GM19468 (cell line): ENCODE data around the gene ZNF628.

ENCODE experiments used
- ATAC-seq: cut with Tn5 transposase; IDR thresholded peaks from one replicate; pipeline ENCODE4 v1.9.1; 2021; ENCODE audit warnings: mild to moderate bottlenecking, moderate library complexity, moderate number of reproducible peaks; ENCODE audit not compliant: unreplicated experiment; ENCODE audit errors: extremely low read depth

Gene ZNF628

GRCh38 chr19:55476100-55476775 lies at the start of gene ZNF628:
Gene ZNF628 (plus strand): TSS chr19:55476617. CDS start chr19:55479911, 3,294 bp downstream.
- peak; percentile 80 for ATAC-seq

DNA sequence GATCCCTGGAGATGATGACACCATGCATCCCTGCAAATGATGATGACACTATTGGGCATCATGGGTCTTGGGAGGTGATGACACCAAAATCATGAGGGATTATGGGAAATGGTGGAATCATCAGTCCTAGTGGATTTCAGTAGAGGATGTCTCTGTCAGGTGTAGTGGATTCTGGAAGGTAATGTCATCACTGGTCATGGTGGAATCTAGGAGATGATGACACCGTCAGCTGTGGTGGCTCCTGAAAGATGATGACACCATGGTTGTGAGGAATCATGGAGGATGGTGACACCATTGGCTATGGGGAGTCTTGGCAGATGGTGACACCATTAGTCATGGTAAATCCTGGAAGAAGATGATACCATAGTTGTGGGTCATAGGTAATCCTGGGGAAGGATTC lies 45.2 kb upstream of the ZNF628 start:
- ATAC-seq, result no peak

GRCh38 chr19:55432241-55432959 lies 44.0 kb upstream of the ZNF628 start:
- no peak for ATAC-seq

DNA sequence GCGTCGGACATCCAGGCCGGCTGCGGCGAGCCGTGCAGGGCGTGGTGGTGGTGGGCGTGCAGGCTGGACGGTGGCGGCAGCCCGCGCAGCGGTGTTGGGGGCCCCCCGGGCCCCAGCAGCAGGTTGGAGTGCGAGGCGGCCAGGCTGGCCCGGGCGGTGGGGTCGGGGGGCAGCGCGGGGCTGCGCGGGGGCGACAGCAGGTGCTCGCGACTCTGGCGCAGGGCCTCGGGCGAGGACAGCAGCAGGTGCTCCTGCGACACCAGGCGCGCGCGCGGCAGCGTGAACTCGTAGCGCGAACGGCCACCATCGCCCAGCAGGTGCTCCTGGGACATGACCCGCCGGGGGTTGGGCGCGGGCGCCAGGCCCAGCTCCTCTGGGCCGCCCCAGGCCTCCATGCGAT lies 43.1 kb upstream of the ZNF628 start:
- no peak for ATAC-seq

DNA sequence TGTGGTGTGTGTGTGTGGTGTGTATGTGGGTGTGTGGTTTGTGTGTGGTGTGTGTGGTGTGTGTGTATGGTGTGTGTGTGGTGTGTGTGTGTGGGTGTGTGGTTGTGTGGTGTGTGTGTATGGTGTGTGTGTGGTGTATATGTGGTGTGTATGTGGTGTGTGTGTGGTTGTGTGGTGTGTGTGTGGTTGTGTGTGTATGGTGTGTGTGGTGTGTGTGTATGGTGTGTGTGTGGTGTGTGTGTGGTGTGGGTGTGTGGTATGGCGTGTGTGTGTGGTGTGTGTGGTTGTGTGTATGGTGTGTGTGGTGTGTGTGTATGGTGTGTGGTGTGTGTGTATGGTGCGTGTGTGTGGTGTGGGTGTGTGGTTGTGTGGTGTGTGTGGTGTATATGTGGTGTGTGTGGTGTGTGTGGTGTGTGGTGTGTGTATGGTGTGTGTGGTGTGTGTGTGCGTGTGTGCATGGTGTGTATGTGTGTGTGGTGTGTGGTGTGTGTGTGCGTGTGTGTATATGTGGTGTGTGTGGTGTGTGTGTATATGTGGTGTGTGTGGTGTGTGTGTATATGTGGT lies 42.0 kb upstream of the ZNF628 start:
- ATAC-seq, result no peak

DNA sequence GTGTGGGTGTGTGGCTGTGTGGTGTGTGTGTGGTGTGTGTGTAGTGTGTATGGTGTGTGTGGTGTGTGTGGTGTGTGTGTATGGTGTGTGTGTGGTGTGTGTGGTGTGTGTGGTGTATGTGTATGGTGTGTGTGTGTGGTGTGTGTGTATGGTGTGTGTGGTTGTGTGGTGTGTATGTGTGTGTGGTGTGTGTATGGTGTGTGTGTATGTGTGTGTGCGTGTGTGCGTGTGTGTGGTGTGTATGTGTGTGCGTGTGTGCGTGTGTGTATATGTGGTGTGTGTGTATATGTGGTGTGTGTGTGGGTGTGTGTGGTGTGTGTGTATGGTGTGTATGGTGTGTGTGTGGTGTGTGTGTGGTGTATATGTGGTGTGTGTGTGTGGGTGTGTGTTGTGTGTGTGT lies 41.4 kb upstream of the ZNF628 start:
- ATAC-seq, result no peak

DNA sequence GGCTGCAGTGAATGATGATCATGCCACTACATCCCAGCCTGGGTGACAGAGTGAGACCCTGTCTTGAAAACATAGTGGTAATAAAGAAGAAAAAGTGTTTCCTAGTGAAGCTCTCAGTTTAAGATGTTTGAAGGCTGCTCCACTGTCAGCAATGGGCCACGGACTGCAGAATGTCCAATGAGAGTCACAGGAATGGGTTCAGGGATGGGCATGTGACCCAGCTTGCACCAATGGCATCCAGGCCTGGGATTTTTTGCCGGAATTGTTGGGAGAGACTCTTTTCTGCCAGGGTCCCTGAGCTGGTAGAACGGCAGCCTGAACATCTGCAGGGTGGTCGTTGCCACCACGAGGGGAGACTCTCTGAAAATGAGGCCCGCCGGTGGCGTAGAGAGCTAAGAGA lies 39.6 kb upstream of the ZNF628 start:
- ATAC-seq, result no peak

GRCh38 chr19:55437410-55437809 lies 39.0 kb upstream of the ZNF628 start:
- ATAC-seq, result no peak

DNA sequence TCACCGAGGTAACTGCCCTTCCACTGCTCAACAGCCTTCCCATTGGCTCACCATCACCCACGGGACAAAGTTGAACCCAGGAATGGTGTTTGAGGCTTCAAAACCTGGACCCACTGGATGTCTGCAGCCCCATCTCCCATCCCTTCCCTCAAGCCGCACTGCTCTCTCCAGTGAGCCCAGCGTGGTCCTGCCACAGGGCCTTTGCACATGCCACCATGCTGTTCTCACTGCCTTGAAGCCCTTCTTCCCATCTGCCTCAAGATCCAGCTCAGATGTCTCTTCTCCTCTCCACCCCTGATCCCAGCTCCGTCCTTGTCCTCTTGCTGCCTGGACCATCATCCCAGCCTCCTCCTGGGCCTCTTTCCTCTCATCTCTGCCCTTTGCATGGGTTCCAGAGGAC lies 37.4 kb upstream of the ZNF628 start:
- ATAC-seq, result no peak

DNA sequence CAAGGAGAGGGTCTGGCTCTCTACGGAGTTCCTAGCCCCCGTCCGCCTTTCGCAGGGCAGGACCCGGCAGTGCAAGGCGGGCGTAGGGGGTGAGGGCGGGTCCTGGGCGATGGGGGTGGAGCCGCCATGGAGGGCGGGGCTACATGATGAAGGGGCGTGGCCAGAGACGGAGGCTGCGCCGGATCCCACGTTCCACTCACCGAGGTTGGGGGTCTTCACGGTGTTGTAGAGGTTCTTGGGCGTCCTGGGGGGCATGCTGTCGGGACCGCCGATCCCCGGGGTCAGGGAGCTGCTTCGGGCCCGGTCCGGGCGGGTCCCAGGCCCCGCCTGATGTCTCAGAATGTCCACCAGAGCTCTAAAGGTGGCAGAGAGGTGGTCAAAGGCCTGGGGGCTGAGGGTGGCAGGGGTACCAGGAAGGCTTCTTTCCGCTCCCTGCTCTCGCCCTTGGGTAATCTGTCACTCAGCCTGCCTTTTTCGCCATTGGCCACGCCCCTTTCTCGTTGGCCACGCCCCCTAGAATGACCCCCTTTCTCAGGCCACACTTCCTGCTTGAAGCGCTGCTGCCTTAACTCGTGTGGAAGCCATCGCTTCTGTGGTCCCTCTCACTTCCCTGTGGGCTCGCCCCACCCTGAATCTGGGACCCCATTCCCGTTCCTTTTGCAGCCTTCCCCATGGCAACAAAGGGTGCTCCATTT lies 35.9 kb upstream of the ZNF628 start:
- no peak for ATAC-seq

- no peak for ATAC-seq
Observed at GRCh38 chr19:55441319-55441691, 35.1 kb upstream of the ZNF628 start.

- no peak for ATAC-seq
Observed at GRCh38 chr19:55441692-55442321, 34.6 kb upstream of the ZNF628 start.

DNA sequence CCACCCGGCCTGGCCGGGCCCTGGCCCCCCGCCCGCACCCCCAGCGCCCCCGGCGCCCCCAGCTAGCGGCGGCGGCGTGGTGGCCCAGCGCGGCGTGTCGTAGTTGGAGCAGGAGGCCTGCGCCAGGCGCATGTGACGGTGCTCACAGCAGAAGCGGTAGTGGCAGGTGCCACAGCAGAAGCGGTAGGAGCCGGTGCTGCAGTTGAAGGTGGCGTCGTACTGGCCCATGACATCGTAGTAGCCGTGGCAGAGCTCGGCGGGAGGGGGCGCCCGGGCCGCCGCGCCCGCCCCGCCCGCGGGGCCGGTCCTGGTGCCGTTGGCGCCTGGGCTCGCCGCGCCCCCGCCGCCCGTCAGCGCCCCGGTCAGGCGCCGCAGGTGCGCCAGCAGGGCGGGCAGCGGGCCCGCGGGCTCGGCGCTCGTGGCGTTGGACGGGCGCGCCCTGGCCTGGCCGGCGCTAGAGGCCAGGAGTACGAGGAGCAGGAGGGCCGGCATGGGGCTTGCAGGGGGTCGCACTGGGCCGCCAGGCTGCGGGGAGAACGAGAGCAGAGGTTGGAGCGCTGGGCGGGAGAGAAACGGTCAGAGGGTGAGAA lies 34.0 kb upstream of the ZNF628 start:
- ATAC-seq, result no peak

- no peak for ATAC-seq
Observed at GRCh38 chr19:55443045-55443823, 33.2 kb upstream of the ZNF628 start, which contains the start of gene SHISA7. Gene SHISA7 (minus strand): TSS chr19:55443300. CDS start chr19:55442863, 437 bp downstream.

DNA sequence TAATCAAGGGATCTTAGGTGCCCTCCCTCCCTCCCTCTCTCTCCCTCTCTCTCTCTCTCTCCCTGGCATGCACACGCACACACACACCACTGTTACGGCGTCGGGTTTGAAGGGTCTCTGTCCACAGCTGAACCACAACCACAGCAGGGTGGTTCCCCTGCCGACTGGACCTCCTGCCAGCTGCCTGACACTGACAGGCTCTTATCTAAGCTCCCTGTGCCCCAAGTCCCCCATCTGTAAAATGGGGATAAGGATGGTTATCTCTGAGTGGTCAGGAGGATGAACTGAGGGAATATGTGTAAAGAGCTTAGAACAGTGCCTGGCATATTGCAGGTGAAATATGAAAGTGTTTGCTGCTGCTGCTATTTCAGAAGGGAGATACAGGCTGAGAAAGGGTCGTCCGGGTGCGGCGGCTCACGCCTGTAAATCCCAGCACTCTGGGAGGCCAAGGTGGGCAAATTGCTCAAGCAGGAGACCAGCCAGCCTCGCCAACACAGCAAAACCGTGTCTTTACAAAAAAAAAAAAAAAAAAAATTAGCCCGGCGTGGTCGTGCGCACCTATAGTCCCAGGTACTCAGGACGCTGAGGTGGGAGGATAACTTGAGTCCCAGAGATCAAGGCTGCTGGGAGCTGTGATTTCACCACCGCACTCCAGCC lies 32.5 kb upstream of the ZNF628 start:
- no peak for ATAC-seq

- no peak for ATAC-seq
Observed at GRCh38 chr19:55444646-55445045, 31.8 kb upstream of the ZNF628 start.

DNA sequence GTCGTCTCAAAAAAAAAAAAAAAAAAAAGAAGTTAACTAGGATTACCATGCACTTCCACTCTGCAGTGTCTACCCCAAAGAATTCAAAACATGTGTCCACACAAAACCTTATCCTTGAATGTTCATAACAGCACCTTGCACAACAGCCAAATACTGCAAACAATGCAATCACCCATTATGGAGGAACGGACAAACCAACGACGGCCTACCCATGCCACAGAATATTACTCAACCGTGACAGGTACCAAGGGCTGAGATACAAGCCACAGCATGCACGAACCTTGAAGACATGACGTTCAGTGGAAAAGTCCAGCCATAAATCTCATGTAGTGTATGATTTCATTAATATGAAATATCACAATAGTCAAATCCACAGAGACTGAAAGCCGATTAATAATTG lies 30.4 kb upstream of the ZNF628 start:
- no peak for ATAC-seq

GRCh38 chr19:55447421-55448174 lies 28.8 kb upstream of the ZNF628 start:
- no peak for ATAC-seq
